Superior temporal gyrus (tissue), 1 donor: Measurements from ENCODE around the gene ACOXL.

Source experiments
- DNase-seq: peaks from one replicate; pipeline ENCODE4 v3.0.0-alpha.2; 2016; ENCODE audit errors: extremely low spot score

The ACOXL gene

DNA sequence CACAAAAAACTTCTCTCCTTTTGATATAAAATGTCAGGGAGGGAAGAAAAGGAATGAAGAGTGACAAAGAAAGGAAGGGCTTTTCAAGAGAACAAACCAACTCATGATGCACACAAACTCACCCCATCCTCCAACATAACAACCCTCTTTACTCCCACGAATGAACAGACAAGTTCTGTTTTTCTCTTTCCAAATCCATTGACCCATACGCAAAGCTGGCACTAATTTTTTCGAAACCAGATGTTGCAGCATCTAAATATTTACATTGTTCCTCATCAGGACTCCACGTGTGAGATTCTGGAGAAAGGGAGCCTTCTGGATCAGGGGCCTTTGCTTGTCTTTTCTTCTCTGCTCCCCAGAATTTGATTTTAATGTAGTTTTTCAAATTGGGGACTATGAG lies 245.0 kb downstream of the ACOXL start:
- no peak for DNase-seq

DNA sequence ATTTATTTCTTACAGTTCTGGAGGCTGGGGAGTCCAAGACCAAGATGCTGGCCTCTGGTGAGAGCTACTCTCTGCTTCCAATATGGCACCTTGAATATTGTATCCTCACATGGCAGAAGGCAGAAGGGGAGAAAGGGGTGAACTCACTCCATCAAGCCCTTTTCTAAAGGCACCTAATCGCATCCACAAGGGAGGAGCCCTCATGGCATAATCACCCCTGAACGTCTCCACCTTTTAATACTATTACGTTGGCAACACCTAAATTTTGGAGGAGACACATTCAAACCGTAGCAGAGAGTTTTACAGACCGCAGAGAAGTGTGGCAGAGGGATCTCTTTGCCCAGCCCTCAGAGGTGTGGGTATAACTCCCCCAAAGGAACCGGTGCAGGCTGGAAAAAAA lies 245.8 kb downstream of the ACOXL start:
- DNase-seq, result no peak

DNA sequence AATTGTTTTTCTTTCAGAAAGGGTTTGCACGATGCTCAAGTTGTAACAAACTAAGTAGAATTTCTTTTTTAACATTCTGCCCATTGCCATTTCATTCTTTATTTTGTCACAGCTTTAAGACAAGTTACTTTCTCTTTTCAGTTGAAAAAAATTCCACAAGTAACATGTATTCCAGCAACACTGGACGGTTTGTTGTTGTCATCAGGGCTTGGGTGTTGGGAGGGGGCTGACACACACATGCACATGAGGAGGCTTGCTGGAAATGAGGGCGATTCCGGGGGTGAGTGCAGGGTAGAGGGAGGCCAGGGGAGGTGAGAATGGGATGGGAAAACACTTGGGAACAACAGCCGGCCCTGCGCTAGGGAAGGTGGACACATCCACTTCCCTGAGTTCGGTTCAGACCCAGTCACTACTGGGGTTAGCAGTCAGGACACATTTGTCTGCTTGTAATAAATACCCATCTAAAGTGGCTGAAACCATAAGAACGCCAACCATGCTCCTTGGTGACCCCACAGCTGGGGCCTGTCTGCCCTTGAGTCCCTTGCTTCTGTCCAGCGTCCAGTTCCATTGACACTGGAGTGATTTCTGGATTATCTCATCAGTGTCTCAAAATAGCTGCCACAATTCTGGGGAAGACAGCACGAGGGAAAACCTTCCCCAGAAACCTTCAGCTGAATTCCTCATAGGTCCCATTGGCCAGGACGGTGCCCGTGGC lies 246.5 kb downstream of the ACOXL start:
- DNase-seq, result no peak

DNA sequence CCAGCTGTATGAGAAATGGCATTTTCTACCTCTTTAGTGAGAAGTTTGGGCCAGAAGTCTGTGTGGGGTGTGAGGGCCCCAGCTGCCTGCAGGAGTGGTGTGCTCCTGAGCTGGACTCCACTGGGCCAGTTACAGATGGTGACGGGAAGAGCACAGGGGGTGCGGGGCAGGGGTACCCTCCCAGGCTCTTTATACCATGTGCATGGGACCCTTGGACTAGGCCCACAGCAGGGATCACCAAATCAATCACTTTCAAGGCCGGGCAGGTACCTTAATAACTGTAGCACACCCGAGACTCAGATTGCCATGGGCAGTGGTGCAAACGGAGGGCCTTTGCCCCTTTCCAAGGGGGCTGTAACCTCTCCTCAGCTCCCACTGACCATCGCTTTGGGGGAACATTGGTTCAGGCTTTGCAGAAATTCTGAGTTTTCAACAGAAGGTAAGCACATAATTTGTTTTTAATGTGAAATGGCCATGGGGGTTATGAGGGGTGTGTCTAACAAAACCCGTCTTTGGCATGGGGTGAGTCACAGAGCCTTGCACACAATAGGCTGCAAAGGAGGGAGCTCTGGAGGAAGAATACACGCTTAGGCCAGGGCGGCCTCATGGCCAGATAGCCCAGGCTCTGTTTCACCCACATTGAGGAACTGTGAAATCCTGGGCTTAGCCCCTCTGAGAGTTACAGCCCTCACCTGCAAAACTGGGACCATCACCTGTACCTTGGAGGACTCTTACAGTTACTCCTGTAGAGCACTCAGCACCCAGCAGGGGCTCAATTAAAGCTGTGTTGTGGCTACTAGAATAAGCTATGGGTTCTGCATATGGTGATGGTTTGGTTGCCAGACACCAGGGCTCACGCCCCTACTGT lies 247.3 kb downstream of the ACOXL start:
- DNase-seq, result no peak

DNA sequence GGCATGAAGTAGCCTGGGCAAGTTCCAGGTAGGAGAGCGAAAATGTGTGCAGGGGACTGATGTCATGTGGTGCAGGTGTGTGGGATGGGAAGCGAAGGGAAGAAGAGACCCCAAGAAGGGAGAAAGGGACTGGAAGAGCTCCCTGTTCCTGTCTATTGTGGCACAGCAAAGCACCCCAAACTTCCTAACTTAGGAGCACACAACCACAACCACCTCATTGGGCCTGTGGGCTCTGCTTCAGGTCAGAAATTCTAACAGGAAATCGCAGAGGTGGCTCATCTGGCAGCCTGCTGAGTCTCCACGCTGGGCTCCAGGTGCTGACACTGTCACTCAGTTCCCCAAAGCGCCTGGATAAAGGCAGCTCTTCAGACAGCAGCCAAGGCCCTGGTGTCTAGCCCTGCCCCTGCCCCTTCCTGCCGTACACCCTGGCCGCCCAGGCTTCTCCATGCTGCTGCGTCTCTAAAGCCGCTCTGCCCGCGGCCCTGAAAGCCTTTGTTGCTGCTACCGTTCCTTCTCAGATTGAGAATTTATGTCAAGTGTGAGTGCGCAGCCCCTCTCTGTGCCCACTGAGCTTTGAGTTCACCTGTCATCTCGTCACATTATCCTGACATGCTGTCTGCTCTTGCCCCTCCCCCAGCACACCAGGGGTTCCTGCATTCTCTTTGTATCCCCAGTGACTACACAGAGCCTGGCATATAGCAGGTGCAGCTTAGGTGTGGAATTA lies 248.1 kb downstream of the ACOXL start:
- no peak for DNase-seq

DNA sequence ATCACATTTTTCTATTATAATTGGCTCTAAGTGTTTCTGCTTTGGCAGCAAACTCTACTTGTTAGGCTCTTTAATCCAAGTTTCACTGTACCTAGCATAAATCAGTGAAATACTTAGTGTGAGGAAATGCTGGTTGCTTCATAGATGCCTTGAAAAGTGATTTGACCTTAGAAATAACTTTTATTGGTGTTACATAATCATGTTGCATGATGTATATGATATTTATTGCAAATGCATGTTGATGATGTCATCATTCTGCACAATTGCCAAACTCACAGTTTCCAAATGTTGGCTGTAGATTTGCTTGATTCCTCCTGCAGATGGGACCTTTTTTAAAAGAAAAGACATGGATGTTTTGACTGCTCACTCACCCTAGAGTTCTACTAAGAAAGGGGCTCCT lies 250.8 kb downstream of the ACOXL start:
- no peak for DNase-seq

DNA sequence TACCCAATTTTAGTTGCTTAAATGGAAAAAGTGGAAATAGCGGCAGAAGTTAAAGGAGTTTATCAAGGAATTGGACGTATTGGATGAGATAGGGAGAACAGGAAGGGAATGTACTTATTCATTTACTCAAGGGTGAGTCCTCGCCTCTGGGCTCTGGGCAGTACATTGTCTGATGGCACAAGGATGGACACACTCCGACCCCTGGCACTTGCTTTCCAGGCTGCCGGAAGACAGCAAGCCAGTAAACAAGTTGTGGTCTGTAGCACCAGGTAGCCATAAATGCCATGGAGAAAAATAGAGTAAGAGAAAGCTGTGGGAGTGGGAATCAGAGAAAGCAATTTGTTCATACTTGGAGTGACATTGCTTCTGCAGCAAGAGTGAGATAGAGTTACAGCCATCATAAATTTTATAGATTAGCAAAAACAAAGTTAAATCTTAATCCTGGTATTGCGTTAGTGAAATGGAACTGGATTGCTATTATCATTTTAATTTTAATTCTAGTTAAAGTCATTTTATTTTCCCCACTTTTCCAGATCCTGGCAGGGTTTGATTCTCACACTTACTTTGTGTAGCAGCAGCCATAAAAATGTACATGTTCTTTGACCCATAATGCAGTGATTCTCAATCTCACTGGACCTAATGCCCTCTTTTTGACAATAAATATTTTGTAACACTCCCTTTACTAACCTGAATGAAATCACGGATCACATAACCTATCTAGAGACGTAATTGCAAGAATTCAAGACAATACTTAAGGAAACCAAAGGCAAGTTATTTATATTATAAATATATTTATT lies 252.5 kb downstream of the ACOXL start:
- no peak for DNase-seq

DNA sequence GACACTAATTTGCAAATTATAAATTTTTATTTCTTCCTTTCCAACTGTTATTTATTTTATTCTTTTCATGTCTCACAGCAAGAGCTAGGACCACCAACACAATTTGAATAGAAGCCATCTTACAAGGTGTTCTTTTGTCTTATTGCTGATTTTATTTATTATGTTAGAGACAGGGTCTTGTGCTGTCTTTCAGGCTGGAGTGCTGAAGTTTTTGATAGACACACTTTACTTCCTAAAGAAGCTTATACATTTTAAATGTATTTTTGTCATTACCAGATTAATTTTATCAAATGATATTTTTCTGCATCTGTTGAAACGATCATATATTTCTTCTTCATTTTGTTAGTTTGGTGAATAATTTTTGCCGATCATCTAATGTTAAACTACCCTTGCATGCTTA lies 258.1 kb downstream of the ACOXL start:
- no peak for DNase-seq

DNA sequence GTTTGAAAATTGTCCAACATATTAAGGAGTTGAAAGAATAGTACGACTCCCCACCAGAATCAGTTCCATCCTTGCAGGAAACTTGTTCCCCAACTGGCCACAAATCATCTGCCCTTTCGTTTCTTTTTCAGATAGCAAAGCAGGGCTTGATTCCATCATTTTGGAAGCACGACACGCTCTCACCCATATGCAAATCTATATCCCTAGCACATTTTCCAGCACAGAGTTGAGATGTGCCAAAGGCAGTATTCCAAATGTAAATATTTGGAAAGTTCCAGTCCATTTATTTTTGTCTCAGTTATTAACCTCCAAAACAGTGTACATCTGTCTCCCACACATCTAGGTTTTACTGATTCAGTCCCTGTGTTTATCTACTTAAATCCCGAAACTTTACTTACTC lies 259.5 kb downstream of the ACOXL start:
- no peak for DNase-seq

DNA sequence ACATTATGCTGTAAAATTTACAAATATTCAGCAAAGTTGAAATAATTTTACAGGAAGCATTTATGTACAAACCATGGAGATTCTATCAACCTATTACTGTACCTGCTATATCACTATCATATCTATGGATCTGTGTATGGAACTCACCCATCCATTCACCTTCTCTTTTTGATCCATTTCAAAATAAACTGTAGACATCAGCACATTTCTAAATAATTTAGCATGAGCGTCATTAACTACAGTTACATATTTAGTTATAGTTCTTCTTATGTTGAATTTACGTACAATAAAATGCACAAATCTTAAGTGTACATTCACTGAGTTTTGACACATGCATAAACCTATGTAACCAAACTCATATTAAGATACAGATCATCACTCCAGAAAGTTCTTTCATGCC lies 260.5 kb downstream of the ACOXL start:
- no peak for DNase-seq

DNA sequence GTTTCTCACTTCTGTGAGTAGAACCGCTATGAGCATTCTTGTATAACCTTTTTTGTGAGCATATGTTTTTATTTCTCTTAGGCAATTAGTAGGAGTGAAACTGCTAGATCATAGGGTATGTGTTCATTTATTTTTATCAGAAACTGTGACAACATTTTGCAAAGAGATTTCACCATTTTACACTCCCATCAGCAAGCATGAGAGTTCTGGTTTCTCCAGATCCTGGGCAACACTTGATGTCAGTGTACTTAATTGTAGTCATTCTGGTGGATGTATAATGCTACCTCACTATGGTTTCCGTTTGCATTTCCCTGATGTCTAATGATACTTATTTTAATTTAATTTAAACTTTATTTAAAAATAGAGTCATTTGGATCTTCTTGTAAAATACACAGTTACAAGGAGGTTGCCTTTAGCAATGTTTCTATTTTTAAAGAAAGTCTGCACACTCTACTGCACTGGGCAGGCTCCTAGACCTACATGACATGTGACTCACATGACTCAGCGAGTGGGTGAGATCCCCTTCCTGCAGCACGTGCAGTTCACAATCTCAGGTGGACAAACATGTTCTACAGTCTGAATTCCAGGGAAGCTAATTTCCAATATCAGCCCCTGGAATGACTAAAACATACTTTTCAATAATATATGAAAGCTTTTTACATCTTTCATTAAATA lies 261.3 kb downstream of the ACOXL start:
- no peak for DNase-seq

DNA sequence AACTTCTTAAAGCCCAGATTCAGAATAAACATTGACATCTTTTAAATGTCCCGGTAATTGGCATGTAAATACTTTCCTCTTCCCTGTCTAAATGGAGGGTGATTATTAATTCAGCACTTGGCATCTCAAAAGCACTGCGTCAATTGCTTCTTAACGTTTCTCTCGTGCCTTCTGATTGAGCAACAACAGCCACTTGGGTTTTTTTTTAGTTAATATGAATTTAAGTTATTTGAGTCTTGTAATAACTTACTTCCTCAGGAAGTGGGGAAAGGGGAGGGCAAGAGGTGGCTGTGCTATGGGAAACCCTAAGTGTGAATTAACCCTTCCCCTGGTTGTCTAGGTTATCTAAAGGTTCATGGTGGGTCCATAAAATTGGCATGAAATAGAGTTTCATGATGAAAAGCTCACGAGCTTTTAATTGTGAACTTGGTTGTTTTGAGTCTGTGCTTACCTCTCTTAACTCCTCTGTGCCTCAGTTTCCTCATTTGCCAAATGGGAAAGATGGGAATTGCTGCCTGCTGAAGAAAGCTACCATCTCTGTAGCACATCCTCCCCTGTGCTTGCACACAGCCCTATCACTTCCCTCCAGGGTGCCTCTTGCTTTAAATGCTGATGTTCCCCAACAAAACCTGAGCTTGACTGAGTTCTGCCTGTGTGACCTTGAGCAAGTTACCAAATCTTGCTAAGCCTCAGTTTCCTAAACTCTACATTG lies 262.0 kb downstream of the ACOXL start:
- no peak for DNase-seq

DNA sequence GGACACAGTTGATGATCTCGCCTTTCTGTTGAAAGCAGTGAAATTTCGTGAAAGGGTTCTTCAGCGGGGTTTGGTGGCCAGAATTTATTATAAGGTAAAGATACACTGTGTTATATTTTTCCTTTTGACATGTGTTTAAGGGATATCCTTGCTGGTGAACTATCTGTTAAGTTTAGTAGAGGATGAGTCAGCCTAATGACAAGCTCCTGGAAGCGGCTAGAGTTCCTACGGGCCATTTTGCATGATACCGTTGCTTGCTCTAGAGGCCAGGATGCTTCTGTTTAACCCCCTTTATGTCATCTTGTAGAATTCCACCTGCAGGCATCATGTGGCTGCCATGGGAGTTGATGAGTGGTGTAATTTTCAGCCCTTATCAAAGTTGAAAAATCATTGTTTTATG lies 263.5 kb downstream of the ACOXL start:
- no peak for DNase-seq

DNA sequence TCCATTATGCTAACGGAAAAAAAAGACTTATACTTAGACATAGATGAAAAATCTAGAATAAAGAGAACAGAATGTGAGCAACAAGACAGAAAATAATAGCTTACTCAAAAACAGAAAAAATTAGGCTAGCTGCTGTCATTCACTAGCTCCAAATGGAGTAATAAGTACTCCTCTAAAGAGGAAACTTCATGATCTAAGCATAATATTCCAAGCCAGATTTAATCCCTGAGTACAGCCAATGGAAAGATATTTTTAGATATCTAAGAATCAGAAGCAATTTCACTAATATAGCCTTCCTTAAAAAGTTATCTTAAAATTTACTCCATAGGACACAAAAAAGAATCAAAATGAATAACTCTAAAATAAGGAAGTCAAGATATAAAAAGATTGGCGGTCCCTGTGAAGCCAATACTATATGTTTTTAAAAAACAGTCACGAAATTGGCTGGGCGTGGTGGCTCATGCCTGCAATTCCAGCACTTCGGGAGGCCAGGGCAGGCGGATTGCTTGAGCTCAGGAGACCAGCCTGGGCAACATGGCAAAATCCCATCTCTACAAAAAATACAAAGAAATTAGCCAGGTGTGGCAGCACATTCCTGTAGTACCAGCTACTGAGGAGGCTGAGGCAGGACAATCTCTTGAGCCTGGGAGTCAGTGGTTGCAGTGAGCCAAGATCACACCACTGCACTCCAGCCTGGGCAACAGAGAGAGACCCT lies 265.1 kb downstream of the ACOXL start:
- DNase-seq, result no peak

DNA sequence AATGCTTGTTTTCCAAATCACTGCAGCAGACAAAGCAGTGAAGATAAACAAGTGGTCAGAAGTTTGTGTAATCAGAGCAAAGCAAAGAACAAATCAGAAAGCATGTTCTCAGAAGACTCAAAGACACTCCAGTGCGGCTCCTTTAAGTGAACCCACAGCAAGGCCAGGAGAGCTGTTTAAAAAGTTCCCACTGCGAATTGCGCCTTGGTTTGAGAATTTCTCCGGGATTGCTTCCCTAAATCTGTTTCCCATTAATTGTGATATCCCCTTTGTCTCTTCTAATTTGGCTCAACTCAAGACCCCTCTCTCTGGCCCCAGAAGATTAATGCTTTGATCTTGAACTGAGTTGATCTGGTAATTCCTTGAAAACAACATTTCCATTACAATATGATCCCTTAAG lies 265.9 kb downstream of the ACOXL start:
- DNase-seq, result no peak

DNA sequence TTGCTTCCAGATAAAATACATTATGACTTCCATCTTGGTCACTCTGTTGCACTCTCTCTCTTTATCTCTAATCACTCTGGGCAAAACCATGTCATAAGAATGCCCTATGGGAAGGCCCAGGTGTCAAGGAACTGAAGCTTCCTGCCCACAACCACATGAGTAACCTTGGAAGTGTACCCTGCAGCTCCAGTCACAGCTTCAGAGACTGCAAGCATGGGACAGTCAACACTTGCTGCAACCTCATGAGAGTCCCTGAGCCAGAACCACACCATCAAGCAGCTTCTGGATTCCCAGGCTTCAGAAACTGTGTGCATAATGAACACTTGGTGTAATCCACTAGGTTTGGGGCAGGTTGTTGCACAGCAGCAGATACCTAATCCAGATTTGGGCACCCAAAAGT lies 267.3 kb downstream of the ACOXL start:
- no peak for DNase-seq

DNA sequence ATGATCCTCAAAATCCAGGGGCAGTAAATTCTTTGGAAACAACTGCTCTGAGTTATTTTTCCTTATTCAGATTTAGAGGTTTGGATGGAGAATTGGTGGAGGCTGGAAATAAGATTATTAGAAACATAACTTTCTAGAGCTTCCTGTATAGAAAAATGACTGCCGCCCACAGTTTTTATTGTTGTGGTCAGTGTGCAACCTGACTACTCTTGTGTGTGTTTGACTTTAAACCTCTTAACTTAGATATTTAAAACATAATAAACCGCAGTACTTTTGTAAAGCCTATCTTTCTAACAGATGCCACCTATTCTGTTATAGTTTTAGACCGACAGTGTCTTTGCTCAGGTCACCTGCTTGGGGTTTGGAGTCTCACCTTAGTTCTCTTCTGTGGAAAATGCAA lies 272.9 kb downstream of the ACOXL start:
- DNase-seq, result no peak

DNA sequence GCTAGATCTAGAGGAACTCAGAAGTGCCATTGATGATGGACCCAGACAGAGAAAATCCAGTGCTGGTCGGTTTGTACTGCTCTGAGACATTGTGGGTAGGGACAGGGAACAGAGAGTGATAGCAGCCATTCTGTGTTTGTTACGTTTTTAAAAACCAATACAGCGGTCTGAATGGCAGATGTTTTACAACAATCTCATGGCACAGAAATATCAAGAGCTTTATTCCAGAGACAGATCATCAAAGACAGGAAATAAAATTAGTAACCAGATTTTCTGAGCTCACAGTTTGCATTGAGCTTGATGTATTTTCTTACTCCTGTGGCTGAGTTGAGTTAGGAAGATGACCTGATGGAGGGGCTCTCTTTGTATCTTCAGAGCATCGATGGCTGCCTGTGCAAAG lies 273.4 kb downstream of the ACOXL start:
- no peak for DNase-seq

DNA sequence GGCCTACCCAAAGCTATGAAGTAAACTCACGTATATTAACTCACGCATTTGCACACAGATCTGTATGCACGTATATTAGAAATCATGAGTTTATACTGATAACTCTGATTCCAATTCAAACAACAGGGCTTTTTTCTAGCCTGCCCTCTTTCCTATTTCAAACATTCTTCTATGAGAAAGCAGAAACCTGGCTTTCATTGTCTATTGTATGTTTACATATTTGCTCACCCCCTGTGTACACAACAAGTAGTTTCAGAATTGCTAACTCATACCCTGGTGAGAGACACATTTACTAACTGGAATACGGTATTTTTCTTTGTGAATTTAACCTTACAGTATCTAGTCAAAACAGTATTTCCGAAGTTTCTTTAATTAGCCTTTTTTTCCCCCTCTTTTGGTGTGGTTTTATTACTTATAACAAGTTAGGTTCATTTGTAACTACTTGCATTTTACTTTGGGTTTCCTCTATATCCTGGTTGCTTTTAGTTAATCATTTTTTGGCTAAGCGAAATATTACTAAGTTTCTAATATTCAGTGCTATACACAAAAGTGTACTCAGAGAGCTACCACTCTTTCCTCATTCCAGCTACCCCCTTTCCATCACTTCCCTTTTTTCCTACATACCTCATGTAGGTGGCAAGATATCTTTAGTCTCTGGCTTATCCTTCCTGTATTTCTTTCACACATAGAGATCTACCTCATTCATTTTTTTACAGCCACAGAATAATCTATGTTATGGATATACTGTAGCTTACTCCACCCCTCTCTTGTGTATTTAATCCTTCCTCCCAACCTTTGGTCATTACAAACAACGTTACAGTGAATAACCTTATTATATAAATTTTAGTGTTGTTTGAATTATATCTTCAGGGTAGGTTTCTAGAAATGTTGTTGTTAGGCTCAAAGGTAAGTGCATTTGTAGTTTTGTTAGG lies 275.6 kb downstream of the ACOXL start:
- DNase-seq, result no peak
